Stimulated activated CD4-positive, alpha-beta T cell treated with anti-CD3 and anti-CD28 coated beads, Interleukin-1b, Interleukin-23, amount 100 ng/mL, for 4 hours (primary cell): ENCODE results near the gene PLOD2.

ENCODE experiments used
- DNase-seq, 2 donors: peaks; one replicate each; pipeline ENCODE4 v3.0.0-alpha.2; 2020; ENCODE audit warnings: low read depth in 2 of 2

The PLOD2 gene

DNA sequence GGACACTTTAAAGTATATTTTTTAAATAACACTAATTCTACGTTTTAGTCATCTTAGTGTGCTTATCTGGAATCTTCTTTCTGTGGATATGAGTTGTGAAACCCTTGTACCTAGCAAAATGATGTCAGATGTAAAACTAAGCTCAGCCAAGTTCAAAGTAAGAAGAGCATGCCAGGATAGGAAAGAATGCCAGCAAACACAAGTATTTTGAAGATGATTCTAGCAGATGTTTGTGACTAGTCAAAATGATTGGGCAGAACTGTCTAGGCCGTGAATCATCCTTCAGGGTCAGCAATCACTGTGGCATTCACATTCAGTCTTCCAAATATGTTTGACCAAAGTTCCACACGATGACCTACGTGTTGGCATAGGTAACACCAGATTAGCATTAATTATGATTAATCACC lies 5.4 kb upstream of the PLOD2 start:
- DNase-seq = no peak

DNA sequence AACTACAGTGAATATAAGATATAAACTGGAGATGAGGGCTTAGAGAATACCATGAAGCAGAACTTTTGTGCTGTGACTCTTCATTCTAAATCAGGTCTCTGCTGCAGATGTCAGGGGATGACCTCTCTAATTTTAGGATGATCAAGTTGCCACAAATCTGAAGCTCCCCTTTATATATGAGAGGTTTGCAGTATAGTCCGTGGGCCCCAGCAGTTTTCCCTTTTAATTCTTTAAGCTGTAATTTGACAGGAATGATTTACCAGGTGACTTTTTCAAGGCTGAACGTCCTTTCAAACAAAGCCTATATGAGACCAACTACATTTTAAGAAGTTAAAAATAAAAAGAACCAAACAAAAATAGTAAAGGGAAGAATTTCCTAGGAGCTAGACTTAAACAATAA lies 4.9 kb upstream of the PLOD2 start:
- DNase-seq = no peak

GRCh38 chr3:146164971-146165769 lies 4.2 kb upstream of the PLOD2 start:
- no peak for DNase-seq

DNA sequence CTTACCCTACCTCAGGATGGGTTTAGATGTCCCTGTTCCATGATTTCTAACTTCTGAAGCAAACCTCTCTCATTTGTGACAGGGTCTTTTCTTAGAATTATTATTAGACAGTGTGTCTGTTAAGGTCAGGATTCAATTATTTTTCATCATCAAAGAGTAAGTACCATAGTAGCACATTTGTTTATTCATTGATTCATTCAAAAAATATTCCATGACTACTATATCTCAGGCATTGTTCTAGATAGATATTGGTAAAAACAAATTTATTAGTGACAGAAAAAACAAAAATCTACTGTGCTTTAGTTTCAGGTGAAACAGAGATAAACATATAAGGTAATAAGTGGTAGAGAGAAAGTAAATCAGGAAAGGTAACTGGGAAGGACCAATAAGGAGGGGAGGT lies 3.5 kb upstream of the PLOD2 start:
- no peak for DNase-seq

GRCh38 chr3:146164071-146164470 lies 3.1 kb upstream of the PLOD2 start:
- no peak for DNase-seq

- DNase-seq = no peak
Measured at GRCh38 chr3:146163584-146163983, 2.6 kb upstream of the PLOD2 start.

DNA sequence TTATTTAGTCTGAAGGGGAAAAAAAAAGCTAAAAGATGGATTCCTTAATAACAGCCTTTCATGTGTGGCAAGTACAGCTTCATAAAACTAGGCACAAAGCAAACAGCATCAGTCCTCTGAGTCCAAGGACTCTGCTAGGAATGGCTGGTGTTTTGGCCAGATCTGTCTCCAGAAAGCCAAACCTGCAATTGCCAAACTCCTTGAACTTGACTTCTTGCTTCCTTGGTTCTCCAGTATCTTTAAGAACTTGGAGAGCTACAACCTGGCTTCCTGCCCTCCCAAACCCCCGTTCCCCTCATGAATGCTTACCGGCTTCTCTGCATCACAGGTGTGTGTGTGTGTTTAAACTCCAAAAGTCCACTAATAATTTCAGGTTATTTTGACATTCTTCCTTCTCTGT lies 1.6 kb upstream of the PLOD2 start:
- no peak for DNase-seq

DNA sequence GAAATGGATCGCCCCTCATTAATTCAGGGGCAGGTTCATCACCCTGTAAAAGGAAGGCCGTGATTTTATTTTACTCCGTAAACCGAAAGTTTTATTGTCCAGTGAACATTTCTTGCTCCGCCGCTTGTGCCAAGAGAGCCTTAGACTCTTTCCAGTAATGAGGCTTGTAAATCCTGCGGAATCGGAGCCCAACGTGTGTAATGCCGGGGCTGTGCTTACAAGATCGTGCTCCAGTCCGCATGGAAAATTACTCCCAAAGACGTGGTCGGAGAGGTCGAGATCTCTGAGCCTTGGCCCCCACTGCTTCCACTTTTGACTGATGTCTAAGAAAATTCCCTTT lies 649 bp upstream of the PLOD2 start:
- no peak for DNase-seq

GRCh38 chr3:146160321-146160963 lies 542 bp downstream of the PLOD2 start:
- no peak for DNase-seq

DNA sequence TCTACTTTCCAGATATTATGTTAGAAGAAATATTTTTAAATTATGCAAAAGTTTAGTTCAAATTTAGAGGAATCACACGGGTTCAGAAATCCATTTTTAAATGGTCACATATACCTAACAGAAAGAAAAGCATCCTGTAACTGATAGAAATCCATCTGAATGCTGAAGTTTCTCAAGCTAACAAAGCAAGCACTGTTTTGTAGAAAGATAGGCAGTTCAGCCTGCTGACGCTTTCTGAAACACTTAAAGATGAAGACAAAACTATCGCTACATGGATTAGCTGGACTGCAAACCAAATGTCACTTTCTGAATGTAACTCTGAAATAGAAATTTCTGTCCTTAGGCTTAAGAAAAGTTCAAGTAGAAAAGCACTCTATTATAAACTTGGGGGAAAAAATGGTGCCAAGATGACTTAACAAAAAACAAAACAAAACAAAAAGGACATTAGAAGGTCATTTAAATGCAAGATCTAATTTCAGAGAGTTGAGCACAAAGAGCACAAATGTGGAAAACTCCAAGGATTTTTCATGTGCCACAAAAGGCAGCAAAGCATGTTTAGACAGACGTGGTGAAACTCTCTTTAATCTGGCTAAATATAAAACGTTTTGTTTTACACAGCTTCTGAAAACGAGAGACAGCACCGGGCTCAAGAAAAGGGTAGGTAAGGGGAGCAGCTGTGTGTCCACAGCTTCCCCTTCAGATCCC lies 1.2 kb downstream of the PLOD2 start:
- no peak for DNase-seq

GRCh38 chr3:146159037-146159436 lies 1.9 kb downstream of the PLOD2 start:
- DNase-seq = no peak

DNA sequence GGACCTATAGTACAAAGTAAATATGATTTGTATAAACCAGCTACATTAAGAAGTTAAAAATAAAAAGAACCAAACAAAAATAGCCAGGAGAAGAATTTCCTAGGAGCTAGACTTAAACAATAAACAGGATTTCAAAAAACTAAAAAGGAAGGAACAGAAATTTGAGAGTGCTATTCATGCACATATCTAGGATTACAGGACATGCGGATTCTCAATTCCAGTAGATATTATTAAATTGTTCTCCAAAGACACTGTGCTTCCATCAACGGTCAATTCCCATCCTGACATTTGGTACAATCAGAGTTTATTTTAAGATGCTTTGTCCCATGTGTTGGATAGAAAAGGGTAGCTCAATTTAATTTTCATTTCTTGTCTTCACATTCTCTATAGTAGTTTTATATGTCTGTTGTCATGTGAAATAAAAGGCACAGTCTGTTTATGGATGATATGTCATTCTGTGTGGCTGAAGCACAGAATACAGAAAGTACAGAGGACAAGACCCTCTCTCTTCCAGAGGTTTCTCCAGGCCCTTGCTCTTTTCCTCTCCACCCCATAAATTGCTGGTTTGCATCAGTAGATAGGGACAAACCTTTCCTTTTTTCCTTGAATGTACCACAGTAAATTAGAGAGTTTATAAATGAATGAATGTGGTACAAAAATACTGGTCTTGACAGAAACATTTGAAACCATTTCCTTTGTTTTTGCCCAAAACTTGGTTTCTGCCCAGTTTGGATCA lies 3.5 kb downstream of the PLOD2 start:
- no peak for DNase-seq

GRCh38 chr3:146156666-146157314 lies 4.2 kb downstream of the PLOD2 start:
- DNase-seq = no peak

DNA sequence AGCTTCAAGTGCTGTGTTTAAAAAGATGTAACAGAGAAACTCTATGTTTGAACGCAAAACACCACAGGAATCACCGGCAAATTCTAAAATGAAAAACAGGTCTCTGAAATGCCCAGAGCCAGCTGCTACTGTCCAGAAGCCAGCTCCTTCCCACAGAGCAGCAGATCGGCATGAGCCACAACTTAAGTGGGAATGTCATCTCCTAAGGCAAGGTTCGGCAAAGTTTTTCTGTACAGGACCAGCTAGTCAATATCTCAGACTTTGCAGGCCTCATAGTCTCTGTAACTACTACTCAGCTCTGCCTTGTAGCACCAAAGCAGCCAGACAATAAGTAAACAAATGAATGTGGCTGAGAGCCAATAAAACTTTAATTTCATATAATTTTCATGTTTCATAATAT lies 4.9 kb downstream of the PLOD2 start:
- no peak for DNase-seq

DNA sequence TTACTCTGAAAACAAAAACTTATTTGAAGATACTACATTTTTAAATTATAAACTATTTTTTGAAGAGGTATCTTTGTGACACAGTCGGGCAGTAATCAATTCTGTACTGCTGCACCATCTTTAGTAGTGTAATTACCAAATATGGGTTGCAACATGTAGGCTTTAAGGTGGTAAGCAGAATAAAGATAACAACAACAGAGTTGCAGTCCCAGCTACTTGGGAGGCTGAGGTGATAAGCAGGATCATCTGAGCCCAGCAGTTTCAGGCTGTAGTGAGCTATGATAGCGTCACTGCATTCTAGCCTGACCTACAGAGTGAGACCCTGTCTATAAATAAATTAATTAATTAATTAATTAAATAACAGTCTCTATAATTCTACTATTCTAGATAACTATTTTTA lies 6.0 kb downstream of the PLOD2 start:
- DNase-seq = no peak

DNA sequence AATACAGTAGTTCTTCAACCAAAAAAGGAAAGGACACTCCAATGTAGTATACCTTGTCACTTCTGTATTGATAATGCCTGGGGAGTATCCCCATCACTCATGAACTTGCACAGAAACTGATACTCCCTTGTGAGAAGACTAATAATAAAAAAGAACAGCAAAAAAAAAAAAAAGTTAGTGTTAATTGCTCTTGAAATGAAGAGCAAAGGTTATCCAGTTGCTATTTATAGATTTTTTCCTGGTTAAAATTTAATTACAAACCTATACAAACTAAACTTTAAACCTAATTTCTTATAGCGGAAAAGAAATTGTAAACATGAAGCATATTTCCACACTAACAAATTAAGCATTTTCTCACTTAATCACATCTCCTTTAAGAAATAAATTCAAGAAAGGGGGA lies 6.7 kb downstream of the PLOD2 start:
- DNase-seq = no peak

- DNase-seq = no peak
Measured at GRCh38 chr3:146153429-146153828, 7.6 kb downstream of the PLOD2 start.

DNA sequence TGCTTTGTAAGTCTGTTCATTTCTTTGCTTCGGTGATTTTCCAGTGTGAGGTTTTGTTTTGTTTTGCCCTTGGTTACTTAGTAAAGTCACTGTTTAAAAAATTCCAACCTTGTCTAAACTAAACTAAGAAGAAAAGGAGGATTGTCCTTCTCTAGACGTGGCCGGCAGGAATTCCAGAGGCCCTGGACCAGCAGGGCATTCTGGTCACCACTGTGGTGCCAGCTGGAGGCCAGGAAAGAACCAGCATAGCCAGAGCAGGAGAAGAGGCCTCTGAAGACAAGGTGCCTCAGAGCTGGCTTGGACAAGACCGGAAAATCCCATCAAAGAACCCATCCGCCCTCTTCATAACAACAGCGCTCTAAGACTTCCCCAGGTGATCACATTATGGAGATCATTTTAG lies 8.2 kb downstream of the PLOD2 start:
- DNase-seq = no peak

GRCh38 chr3:146148468-146148931 lies 12.5 kb downstream of the PLOD2 start:
- no peak for DNase-seq

GRCh38 chr3:146145642-146146041 lies 15.3 kb downstream of the PLOD2 start:
- DNase-seq = no peak

GRCh38 chr3:146142757-146143156 lies 18.2 kb downstream of the PLOD2 start:
- no peak for DNase-seq
